ENCODE measurements around the gene TSPAN2. TPM values are rescaled to one million over a fixed set of nuclear protein-coding genes. Genes with fewer than 3 reads are reported as not detected.

TSPAN2 gene
- total RNA-seq: 15.5 TPM

GRCh38 chr1:115089420-115090185 is at the start of gene TSPAN2:
Gene TSPAN2 (minus strand): TSS chr1:115089503. CDS start chr1:115089432, 71 bp downstream.

DNA sequence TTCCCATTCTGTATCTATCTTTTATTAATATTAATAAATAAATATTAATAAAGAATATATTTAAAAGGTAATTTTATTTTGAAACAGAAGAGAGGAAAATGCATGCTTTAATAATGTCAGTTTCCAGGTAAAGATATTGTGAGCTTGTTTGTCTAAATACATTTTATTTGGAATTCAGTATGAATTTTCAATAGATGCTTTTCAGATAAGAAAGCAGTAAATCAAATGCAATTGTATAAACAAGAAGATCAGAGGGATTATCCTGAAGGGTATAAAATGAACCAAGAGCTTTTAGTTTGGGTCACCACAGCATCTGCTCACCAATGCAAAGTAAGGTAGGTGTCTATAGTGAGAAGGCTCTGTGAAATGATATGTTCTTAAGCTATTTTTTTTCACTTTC is 59.8 kb downstream of the TSPAN2 start, which contains the start of gene TSHB:
Gene TSHB, plus strand, starts transcription at position 301 of the 400 bp plus-strand sequence. CDS start 3,537 bp downstream, outside the sequence.

Other genes with a start within 250 kb of the TSPAN2 start
- gene SYCP1, start 234.6 kb downstream of the TSPAN2 start, total RNA-seq: not detected
- gene TSHB, start 59.7 kb downstream of the TSPAN2 start, total RNA-seq: not detected
- 2.2 TPM for gene NGF, start 248.7 kb upstream of the TSPAN2 start, total RNA-seq